Central memory CD8-positive, alpha-beta T cell (primary cell): ENCODE measurements around the gene RAPGEF4.
A peak's percentile ranks its signal among the peaks of the same experiment; 100 is the strongest.

Source experiments
- ATAC-seq: fragments of 150-1000 bp; cut with Tn5 transposase; replicated peaks from 2 replicates; pipeline ENCODE4 v1.10.0; 2022; ENCODE audit warnings: mild to moderate bottlenecking, moderate FRiP score, moderate number of reproducible peaks; ENCODE audit not compliant: poor library complexity, severe bottlenecking; ENCODE audit errors: extremely low read depth
- DNase-seq, 2 donors: peaks; one replicate each; pipeline ENCODE4 v3.0.0; 2021; ENCODE audit warnings: low spot score in 2 of 2
- H3K27ac Mint-ChIP-seq: one replicate; pipeline ENCODE4 v1.8.0; 2022; ENCODE audit warnings: low read depth, mild to moderate bottlenecking, moderate library complexity, mixed read lengths
- H3K27me3 Mint-ChIP-seq: one replicate; pipeline ENCODE4 v1.8.0; 2022; ENCODE audit warnings: mixed read lengths
- H3K36me3 Mint-ChIP-seq: one replicate; pipeline ENCODE4 v1.8.0; 2022; ENCODE audit warnings: mild to moderate bottlenecking, moderate library complexity, mixed read lengths; ENCODE audit not compliant: insufficient read depth
- H3K4me1 Mint-ChIP-seq: one replicate; pipeline ENCODE4 v1.8.0; 2022; ENCODE audit warnings: mixed read lengths
- H3K4me3 Mint-ChIP-seq: one replicate; pipeline ENCODE4 v1.8.0; 2022; ENCODE audit warnings: mild to moderate bottlenecking, moderate library complexity, mixed read lengths
- H3K9me3 Mint-ChIP-seq: one replicate; pipeline ENCODE4 v1.8.0; 2022; ENCODE audit warnings: mixed read lengths

Gene RAPGEF4

GRCh38 chr2:172710584-172711047 lies 25.0 kb upstream of the RAPGEF4 start:
- Mint-ChIP-seq H3K9me3 (no peaks in the 10 kb centered on the region), H3K27me3 (peaks cover 57% of the 10 kb centered on the region), H3K4me1 (no peaks in the 10 kb centered on the region), H3K4me3 (no peak overlapping the region), H3K36me3 (no peaks in the 10 kb centered on the region), H3K27ac (no peak overlapping the region)
- DNase-seq = no peak
- no peak for ATAC-seq

GRCh38 chr2:172711110-172711509 lies 24.5 kb upstream of the RAPGEF4 start:
- Mint-ChIP-seq H3K27me3 (peaks cover 52% of the 10 kb centered on the region), H3K9me3 (no peaks in the 10 kb centered on the region), H3K36me3 (no peaks in the 10 kb centered on the region), H3K4me3 (no peak overlapping the region), H3K4me1 (no peaks in the 10 kb centered on the region), H3K27ac (no peak overlapping the region)
- DNase-seq (no peak), ATAC-seq (no peak)

DNA sequence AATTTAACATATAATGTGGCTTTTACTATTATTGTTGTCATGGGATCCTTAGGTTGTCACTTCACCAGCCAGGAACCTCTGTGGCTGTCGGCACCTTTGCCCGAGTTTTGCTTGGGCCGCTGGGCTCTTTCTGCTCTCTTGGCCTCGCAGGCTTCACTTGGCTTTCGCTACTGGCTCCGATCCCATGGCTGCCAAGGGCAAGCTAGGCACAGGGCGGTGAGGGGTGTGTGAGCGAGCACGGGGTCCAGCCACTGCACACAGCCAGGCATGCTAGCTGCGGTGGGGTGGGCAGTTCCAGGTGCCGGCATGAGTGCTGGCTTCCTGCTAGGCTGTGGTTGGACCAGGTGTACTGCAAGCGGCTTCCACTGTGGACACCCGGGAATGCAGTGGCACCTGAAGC lies 23.4 kb upstream of the RAPGEF4 start:
- no peak for ATAC-seq
- peaks cover 40% of the 10 kb centered on the region for H3K27me3 Mint-ChIP-seq

DNA sequence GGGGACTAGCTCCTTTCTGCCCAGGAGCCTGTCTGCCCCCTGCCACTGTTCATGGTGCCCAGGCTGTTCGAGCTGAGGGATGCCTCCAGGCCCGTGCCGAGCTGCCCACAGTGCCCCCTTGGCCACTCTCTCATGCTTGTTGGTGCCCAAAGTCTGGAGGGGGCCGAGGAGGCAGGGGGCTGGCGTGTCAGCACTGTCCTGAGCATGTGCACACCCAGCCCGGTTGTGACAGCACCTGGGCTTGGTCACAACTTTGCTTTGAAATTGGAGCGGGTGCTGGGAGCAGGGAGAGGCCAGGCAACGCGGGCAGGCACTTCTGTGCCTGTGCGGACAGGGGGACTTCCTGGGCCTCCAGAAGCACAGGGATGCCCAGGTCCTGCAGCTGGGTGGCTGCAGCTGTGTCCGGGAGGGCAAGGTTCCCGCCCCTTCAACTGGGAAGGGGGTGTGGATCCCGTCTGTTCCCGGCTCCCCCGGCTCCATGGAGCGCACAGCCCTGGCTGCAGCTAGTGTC lies 22.2 kb upstream of the RAPGEF4 start:
- Mint-ChIP-seq H3K4me3 (no peak overlapping the region), H3K36me3 (no peaks in the 10 kb centered on the region), H3K27ac (no peak overlapping the region), H3K4me1 (no peaks in the 10 kb centered on the region), H3K9me3 (no peaks in the 10 kb centered on the region), H3K27me3 (peaks cover 29% of the 10 kb centered on the region)
- no peak for ATAC-seq
- DNase-seq = no peak

More for the DNA sequence above, 23.4 kb upstream of the RAPGEF4 start:
- no peak overlapping the region for H3K27ac Mint-ChIP-seq
- H3K4me3 Mint-ChIP-seq = no peak overlapping the region
- H3K36me3 Mint-ChIP-seq = no peaks in the 10 kb centered on the region
- DNase-seq = no peak
- no peaks in the 10 kb centered on the region for H3K9me3 Mint-ChIP-seq
- H3K4me1 Mint-ChIP-seq = no peaks in the 10 kb centered on the region

DNA sequence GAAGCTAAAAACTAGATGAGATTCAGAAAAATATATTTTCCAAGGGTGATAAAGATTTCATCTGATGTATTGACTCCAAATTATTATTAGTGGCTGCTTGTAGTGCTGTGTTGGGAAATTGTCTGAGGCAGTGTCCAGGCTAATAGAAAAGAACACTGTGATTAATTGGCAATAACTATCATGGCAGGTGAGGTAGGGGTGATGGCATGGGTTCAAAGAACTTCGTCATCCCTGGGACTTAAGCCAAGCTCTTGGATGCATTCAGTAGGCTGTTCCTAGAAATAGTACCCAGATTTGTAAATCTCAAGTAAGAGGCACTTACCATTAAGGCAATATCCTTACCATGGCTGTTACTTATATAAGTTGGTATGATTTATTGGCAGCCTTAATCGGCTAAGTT lies 13.2 kb upstream of the RAPGEF4 start:
- Mint-ChIP-seq H3K9me3 (peaks cover 8% of the 10 kb centered on the region), H3K27ac (no peak overlapping the region), H3K27me3 (peaks cover 57% of the 10 kb centered on the region), H3K4me3 (no peak overlapping the region), H3K36me3 (no peaks in the 10 kb centered on the region), H3K4me1 (no peaks in the 10 kb centered on the region)
- no peak for DNase-seq
- ATAC-seq = no peak

DNA sequence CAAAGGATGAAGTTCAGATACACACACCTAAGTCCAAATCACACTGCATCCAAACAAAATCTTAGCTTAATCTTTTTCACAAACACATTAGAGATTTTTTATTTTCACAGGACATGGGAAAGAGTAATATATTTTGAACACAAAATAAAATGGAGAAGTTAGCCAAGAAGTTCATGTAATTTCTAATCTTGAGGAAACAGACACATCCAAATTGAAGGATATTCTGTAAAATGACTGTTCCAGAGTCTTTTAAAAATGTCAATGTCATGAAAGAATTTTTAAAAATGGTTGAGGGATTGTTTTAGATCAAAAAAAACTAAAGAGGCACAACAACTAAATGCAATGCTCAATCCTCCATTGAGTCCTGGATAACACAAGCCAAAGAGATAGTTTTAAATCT lies 12.4 kb upstream of the RAPGEF4 start:
- ATAC-seq (no peak), DNase-seq (no peak)
- Mint-ChIP-seq H3K9me3 (peaks cover 8% of the 10 kb centered on the region), H3K27me3 (peaks cover 65% of the 10 kb centered on the region), H3K4me1 (no peaks in the 10 kb centered on the region), H3K36me3 (no peaks in the 10 kb centered on the region), H3K27ac (no peak overlapping the region), H3K4me3 (no peak overlapping the region)

GRCh38 chr2:172724724-172725123 lies 10.9 kb upstream of the RAPGEF4 start:
- ATAC-seq (no peak), DNase-seq (no peak)
- Mint-ChIP-seq H3K36me3 (no peaks in the 10 kb centered on the region), H3K27me3 (peaks cover 70% of the 10 kb centered on the region), H3K4me1 (no peaks in the 10 kb centered on the region), H3K4me3 (no peak overlapping the region), H3K27ac (no peak overlapping the region), H3K9me3 (peaks cover 8% of the 10 kb centered on the region)

GRCh38 chr2:172725284-172725683 lies 10.4 kb upstream of the RAPGEF4 start:
- DNase-seq (no peak), ATAC-seq (no peak)
- H3K4me3 Mint-ChIP-seq = no peak overlapping the region
- H3K27ac Mint-ChIP-seq = no peak overlapping the region
- H3K9me3 Mint-ChIP-seq = peaks cover 7% of the 10 kb centered on the region
- H3K4me1 Mint-ChIP-seq = no peaks in the 10 kb centered on the region
- no peaks in the 10 kb centered on the region for H3K36me3 Mint-ChIP-seq
- peaks cover 70% of the 10 kb centered on the region for H3K27me3 Mint-ChIP-seq

DNA sequence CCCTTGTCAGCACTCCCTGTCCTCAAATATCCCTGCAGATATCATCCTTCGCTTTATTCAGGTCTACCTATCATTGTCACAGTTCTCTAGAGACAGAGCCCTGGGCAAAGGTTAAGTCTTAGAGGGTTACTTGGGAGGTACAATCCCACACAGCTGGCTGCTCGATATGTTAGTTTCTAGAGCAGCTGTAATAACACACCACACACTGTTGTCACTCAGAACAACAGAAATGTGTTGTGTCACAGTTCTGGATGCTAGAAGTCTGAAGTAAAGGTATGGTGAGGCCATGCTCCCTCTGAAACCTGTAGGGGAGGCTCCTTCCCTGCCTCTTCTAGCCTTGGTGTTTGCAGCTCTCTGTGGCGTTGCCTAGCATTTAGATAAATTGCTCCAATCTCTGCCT lies 9.9 kb upstream of the RAPGEF4 start:
- H3K27me3 Mint-ChIP-seq = peaks cover 70% of the 10 kb centered on the region
- no peak overlapping the region for H3K27ac Mint-ChIP-seq
- DNase-seq = no peak
- H3K4me3 Mint-ChIP-seq = no peak overlapping the region
- peaks cover 2% of the 10 kb centered on the region for H3K9me3 Mint-ChIP-seq
- no peaks in the 10 kb centered on the region for H3K36me3 Mint-ChIP-seq
- no peak for ATAC-seq
- H3K4me1 Mint-ChIP-seq = no peaks in the 10 kb centered on the region

DNA sequence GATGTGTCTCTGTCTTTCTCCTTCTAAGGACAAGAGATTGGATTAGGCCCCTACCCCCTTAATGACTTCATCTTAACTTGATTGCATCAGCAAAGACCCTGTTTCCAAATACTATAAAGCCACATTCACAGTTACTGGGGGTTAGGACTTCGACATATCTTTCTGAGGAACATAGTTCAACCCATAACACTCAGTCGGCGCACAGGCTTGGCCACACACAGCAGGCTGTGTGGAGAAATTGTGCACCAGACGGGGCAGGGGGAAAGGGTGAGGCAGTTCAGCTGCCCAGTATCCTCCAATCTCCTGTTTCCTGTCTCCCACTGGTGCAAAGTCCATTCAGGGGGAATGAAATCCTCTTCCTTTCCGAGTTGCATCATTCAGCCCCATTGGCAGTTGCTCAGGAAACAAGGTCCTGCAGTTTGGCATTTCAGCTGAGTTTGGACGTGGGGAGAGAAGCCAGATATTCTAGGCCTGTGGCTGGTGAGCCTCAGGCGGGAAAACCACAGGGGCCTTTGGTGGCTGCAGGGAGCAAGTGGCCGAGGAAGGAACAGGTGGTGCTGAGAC lies 9.4 kb upstream of the RAPGEF4 start:
- ATAC-seq = no peak

DNA sequence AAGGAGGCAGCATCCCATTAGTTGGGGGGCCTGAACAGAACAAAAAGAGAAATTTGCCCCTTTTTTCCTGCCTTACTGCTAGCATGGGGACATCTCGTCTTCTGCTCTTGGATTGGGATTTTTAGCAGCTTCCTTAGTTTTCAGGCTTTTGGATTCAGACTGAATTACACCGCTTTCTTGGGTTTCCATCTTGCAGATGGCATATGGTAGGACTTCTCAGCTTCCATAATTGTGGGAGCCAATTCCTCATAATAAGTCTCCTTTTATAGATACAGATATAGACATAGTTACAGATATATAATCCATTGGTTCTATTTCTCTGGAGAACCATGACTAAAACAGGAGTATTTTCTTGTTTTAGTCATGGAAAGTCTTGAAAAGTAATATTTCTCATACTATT lies 5.2 kb upstream of the RAPGEF4 start:
- Mint-ChIP-seq H3K36me3 (no peaks in the 10 kb centered on the region), H3K27ac (no peak overlapping the region), H3K27me3 (peaks cover 86% of the 10 kb centered on the region), H3K4me3 (no peak overlapping the region), H3K9me3 (no peaks in the 10 kb centered on the region), H3K4me1 (no peaks in the 10 kb centered on the region)
- DNase-seq (no peak), ATAC-seq (no peak)

More for the DNA sequence above, 9.4 kb upstream of the RAPGEF4 start:
- Mint-ChIP-seq H3K27me3 (peaks cover 70% of the 10 kb centered on the region), H3K4me3 (no peak overlapping the region), H3K9me3 (no peaks in the 10 kb centered on the region), H3K4me1 (no peaks in the 10 kb centered on the region), H3K36me3 (no peaks in the 10 kb centered on the region), H3K27ac (no peak overlapping the region)
- DNase-seq = no peak

DNA sequence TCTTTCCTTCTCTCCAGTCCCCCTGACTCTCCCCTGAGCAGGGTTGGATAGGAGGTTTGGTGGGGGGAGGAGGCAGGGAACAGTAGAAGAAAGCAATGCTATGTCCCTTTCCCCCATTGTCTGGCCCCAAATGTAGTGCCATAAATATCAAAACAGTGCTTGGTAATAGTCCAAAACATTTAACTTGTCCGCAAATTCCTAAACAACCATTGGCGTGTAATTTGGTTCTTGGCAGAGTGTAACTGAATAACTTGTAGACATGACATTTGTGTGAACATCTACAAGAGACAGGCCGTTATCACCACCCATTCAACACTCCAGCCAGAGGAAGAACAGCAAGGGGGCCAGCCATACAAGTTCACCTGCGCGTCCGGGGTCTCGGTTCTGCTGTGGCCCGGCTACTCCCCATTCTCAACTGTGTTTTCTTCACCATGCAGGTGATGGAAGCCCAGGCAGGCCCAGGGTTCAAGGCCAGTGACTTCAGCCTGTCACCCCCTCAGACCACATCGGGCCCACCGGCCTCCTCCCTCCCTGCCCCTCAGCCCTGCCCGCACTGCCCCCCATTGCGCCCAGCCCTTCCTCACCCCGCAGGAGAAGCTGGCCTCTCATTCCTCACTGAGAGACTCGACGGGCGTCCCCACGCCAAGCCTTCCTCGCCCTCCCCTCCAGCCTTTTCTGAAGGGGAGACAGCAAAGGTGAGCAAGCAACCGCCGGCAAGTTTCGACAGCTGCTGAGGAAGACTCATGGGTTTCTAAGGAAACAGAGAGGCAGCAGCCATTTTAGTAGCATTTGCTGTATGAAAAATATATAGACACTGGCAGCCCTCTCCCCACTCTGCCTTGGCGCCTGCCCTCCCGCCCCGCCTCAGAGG lies 699 bp upstream of the RAPGEF4 start:
- ATAC-seq (no peak), DNase-seq (no peak)
- no peaks in the 10 kb centered on the region for H3K36me3 Mint-ChIP-seq
- H3K9me3 Mint-ChIP-seq = no peaks in the 10 kb centered on the region
- H3K4me1 Mint-ChIP-seq = no peaks in the 10 kb centered on the region
- H3K27me3 Mint-ChIP-seq = peaks cover 81% of the 10 kb centered on the region
- peak overlapping the region; percentile 18 for H3K4me3 Mint-ChIP-seq
- H3K27ac Mint-ChIP-seq = no peak overlapping the region
